ENCODE data around the gene FOXO1.

Gene FOXO1

DNA sequence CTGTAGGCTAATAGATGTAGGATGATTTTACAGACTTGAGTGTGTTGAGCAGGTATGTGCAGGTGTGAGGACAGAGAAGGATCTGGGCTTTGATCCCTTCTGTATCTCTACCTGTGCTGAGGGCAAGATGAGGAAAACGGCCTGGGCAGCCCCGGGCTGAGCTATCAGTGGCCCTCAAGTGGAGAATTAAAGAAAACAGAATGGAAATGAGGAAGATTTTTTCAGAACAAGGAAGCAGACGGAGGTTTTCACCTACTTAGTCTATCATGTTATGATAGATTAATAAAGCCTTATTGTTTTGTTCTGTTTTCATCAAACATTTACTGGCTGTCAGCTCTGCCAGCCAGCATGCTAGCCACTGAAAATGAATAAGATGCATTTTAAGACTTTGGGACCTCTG lies 22.3 kb upstream of the FOXO1 start:
- no peak overlapping the region for H3K4me3 ChIP-seq (replicated peaks; ENCODE audit: low read depth, low read length)
- H3K36me3 ChIP-seq (ENCODE audit: control insufficient read depth, insufficient read depth, low read length), result no peaks in the 10 kb centered on the region
- TF ChIP-seq, protein P1, sequence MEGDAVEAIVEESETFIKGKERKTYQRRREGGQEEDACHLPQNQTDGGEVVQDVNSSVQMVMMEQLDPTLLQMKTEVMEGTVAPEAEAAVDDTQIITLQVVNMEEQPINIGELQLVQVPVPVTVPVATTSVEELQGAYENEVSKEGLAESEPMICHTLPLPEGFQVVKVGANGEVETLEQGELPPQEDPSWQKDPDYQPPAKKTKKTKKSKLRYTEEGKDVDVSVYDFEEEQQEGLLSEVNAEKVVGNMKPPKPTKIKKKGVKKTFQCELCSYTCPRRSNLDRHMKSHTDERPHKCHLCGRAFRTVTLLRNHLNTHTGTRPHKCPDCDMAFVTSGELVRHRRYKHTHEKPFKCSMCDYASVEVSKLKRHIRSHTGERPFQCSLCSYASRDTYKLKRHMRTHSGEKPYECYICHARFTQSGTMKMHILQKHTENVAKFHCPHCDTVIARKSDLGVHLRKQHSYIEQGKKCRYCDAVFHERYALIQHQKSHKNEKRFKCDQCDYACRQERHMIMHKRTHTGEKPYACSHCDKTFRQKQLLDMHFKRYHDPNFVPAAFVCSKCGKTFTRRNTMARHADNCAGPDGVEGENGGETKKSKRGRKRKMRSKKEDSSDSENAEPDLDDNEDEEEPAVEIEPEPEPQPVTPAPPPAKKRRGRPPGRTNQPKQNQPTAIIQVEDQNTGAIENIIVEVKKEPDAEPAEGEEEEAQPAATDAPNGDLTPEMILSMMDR (IDR thresholded peaks at IDR 0.05; ENCODE audit: insufficient read depth, low read length, poor library complexity, severe bottlenecking), result no peak
- no peak for DNase-seq (ENCODE audit: extremely low read depth, insufficient read length)
- H3K27me3 ChIP-seq (replicated peaks; ENCODE audit: control insufficient read depth, insufficient read depth, low read length), result no peaks in the 10 kb centered on the region

GRCh38 chr13:40682449-40683240 lies 16.2 kb upstream of the FOXO1 start:
- DNase-seq (ENCODE audit: extremely low read depth, insufficient read length), result no peak
- Histone ChIP-seq H3K4me3 (replicated peaks; ENCODE audit: low read depth, low read length) (no peak overlapping the region), H3K36me3 (ENCODE audit: control insufficient read depth, insufficient read depth, low read length) (no peaks in the 10 kb centered on the region), H3K27me3 (replicated peaks; ENCODE audit: control insufficient read depth, insufficient read depth, low read length) (no peaks in the 10 kb centered on the region)
- TF ChIP-seq, protein P1 (IDR thresholded peaks at IDR 0.05; ENCODE audit: insufficient read depth, low read length, poor library complexity, severe bottlenecking), result peak; percentile 22

GRCh38 chr13:40681341-40682146 lies 15.1 kb upstream of the FOXO1 start:
- Histone ChIP-seq H3K27me3 (replicated peaks; ENCODE audit: control insufficient read depth, insufficient read depth, low read length) (no peaks in the 10 kb centered on the region), H3K4me3 (replicated peaks; ENCODE audit: low read depth, low read length) (no peak overlapping the region), H3K36me3 (ENCODE audit: control insufficient read depth, insufficient read depth, low read length) (no peaks in the 10 kb centered on the region)
- no peak for DNase-seq (ENCODE audit: extremely low read depth, insufficient read length)
- TF ChIP-seq, protein P1 (IDR thresholded peaks at IDR 0.05; ENCODE audit: insufficient read depth, low read length, poor library complexity, severe bottlenecking), result no peak

DNA sequence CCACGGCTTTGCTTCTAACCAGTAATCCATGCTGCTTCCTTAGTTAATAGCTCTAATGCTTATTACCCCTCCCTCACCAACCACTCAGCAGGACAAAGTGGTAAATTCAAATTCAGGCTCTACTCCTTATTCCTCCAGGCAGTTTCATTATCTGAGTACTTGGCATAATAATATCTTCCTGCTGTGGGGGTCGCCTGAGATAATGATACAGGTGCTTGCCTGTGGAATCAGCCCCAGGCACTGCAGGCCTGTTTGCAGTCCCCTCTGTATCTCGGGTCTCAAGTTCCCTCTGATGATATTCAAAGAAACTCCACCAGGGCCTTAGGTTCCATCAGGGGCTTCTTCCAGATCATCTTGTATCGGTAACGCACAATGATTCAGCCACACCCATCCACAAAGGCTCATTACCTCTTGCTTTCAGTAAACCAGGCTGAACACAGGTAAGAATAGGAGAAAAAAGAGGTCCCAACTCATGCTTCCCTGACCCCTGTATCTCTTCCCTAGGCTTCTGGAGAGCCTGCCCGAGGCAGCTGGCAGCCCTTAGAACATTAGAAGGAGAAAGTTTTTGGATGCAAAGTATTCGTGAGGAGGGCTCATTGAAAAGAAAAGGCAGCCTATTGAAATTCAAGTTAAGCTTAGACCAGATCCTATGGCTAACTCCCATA lies 14.3 kb upstream of the FOXO1 start:
- H3K4me3 ChIP-seq (replicated peaks; ENCODE audit: low read depth, low read length), result no peak overlapping the region
- DNase-seq (ENCODE audit: extremely low read depth, insufficient read length), result no peak

DNA sequence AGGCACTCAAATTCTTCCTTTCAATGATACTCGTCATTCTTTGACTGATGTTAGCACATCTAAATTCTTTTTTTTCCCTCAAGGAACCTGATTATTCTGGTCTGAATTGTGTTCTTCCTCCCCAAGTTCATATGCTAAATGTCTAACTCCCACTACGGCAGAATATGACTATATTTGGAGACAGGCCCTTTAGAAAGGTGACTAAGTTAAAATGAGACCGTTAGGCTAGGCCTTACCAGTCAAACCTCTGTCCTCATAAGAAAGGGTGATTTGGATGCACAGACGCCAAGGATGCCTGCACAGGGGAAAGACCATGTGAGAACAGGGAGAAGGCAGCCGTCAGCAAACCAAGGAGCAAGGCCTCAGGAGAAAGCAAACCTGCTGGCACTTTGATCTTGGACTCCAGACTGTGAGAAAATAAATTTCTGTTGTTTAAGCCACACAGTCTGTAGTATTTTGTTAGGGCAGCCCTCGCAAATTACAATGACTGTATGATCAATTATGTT lies 13.1 kb upstream of the FOXO1 start:
- Histone ChIP-seq H3K27me3 (replicated peaks; ENCODE audit: control insufficient read depth, insufficient read depth, low read length) (no peaks in the 10 kb centered on the region), H3K4me3 (replicated peaks; ENCODE audit: low read depth, low read length) (no peak overlapping the region), H3K36me3 (ENCODE audit: control insufficient read depth, insufficient read depth, low read length) (no peaks in the 10 kb centered on the region)
- no peak for DNase-seq (ENCODE audit: extremely low read depth, insufficient read length)
- TF ChIP-seq, protein P1 (IDR thresholded peaks at IDR 0.05; ENCODE audit: insufficient read depth, low read length, poor library complexity, severe bottlenecking), result no peak

More for the DNA sequence above, 14.3 kb upstream of the FOXO1 start:
- TF ChIP-seq, protein P1 (IDR thresholded peaks at IDR 0.05; ENCODE audit: insufficient read depth, low read length, poor library complexity, severe bottlenecking), result no peak
- Histone ChIP-seq H3K27me3 (replicated peaks; ENCODE audit: control insufficient read depth, insufficient read depth, low read length) (no peaks in the 10 kb centered on the region), H3K36me3 (ENCODE audit: control insufficient read depth, insufficient read depth, low read length) (no peaks in the 10 kb centered on the region)
